GM10266 (cell line): ENCODE results near the gene MRPS23.
"Not testable (repeated sequence)": the region's sequence is repeated elsewhere in the genome, so short reads cannot be mapped to it uniquely, and the experiment has no call there.

ENCODE experiments used
- DNase-seq: peaks from one replicate; pipeline ENCODE4 v3.0.0; 2012; ENCODE audit errors: extremely low spot score
- CTCF ChIP-seq: IDR thresholded peaks from 2 replicates; pipeline ENCODE4 v1.5.1; 2012; ENCODE audit warnings: mild to moderate bottlenecking, low read depth; ENCODE audit not compliant: control insufficient read depth, insufficient read depth; ENCODE audit errors: missing control alignments

The MRPS23 gene

GRCh38 chr17:57855391-57856035 lies 5.7 kb upstream of the MRPS23 start:
- TF ChIP-seq CTCF, result no peak
- DNase-seq, result no peak

- TF ChIP-seq CTCF, result no peak
- DNase-seq, result no peak
These were observed 3.9 kb upstream of the MRPS23 start for GRCh38 chr17:57853695-57854094.

GRCh38 chr17:57852955-57853328 lies 3.1 kb upstream of the MRPS23 start:
- DNase-seq, result no peak

GRCh38 chr17:57852092-57852954 lies 2.5 kb upstream of the MRPS23 start:
- no peak for TF ChIP-seq CTCF
- no peak for DNase-seq

More at GRCh38 chr17:57852955-57853328, 3.1 kb upstream of the MRPS23 start:
- no peak for TF ChIP-seq CTCF

- DNase-seq, result no peak
- no peak for TF ChIP-seq CTCF
These were observed 526 bp downstream of the MRPS23 start for GRCh38 chr17:57849163-57849873.

GRCh38 chr17:57846056-57846945 lies 3.5 kb downstream of the MRPS23 start:
- DNase-seq, result not testable (repeated sequence)

- DNase-seq, result no peak
- no peak for TF ChIP-seq CTCF
These were observed 7.6 kb downstream of the MRPS23 start for GRCh38 chr17:57842280-57842679.
